Measurements from ENCODE around the gene CES1.
"Not testable (repeated sequence)": the region's sequence is repeated elsewhere in the genome, so short reads cannot be mapped to it uniquely, and the experiment has no call there.

Gene CES1
- total RNA-seq, result 0 to 0.39 (median 0) reads per million in 3 donors

- no peak within 1 kb of the TSS for H3K4me3 ChIP-seq (ENCODE audit: insufficient read depth, low read depth, low read length, poor library complexity, severe bottlenecking)
- H3K9me3 ChIP-seq (ENCODE audit: control insufficient read depth, low read length), result no peaks in the 10 kb centered on the region
- no peaks in the 10 kb centered on the region for H3K36me3 ChIP-seq (ENCODE audit: control insufficient read depth, insufficient read depth, low read length)
- no peaks in the 10 kb centered on the region for H3K27me3 ChIP-seq (replicated peaks; ENCODE audit: control insufficient read depth, insufficient read depth, low read length, poor library complexity, severe bottlenecking)
- H3K27ac ChIP-seq (ENCODE audit: insufficient read depth, low read length, poor library complexity, severe bottlenecking), result no peak within 1 kb of the TSS
- H3K4me1 ChIP-seq (ENCODE audit: control insufficient read depth, insufficient read depth, low read length, poor library complexity, severe bottlenecking), result no peaks in the 10 kb centered on the region
- DNase-seq, result no peak
These were observed at the start of gene CES1 for GRCh38 chr16:55832773-55833691. CES1 (minus strand) TSS chr16:55833096; CDS start chr16:55833055, 41 bp downstream.

DNA sequence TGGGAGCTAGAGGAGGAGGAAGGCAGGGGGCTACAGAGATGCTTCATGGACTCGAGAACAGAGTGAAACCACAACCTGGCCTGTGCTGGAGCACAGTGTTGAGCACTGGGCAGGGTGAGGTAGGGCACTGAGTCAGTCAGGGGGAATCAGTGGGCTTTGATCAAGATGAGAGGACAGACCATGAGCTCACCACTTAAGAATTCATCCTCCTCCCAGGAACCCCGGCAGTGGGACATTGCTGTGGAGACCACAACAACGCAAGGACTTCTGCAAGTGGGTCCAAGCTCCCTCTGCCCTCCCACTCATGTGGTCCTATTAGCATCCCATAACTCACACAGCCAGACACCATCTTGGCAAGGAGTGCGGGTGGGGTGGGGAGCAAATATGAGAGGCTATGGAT, 44.0 kb upstream of the CES1 start:
- H3K27me3 ChIP-seq (replicated peaks; ENCODE audit: control insufficient read depth, insufficient read depth, low read length, poor library complexity, severe bottlenecking), result no peaks in the 10 kb centered on the region
- H3K9me3 ChIP-seq (ENCODE audit: control insufficient read depth, low read length), result no peaks in the 10 kb centered on the region
- H3K36me3 ChIP-seq (ENCODE audit: control insufficient read depth, insufficient read depth, low read length), result no peaks in the 10 kb centered on the region
- no peak overlapping the region for H3K27ac ChIP-seq (ENCODE audit: insufficient read depth, low read length, poor library complexity, severe bottlenecking)
- H3K4me3 ChIP-seq (ENCODE audit: insufficient read depth, low read depth, low read length, poor library complexity, severe bottlenecking), result no peak overlapping the region
- no peaks in the 10 kb centered on the region for H3K4me1 ChIP-seq (ENCODE audit: control insufficient read depth, insufficient read depth, low read length, poor library complexity, severe bottlenecking)
- no peak for DNase-seq

- Histone ChIP-seq H3K4me3 (ENCODE audit: insufficient read depth, low read depth, low read length, poor library complexity, severe bottlenecking) (no peak within 1 kb of the TSS), H3K9me3 (ENCODE audit: control insufficient read depth, low read length) (no peaks in the 10 kb centered on the region), H3K36me3 (ENCODE audit: control insufficient read depth, insufficient read depth, low read length) (no peaks in the 10 kb centered on the region), H3K27me3 (replicated peaks; ENCODE audit: control insufficient read depth, insufficient read depth, low read length, poor library complexity, severe bottlenecking) (no peaks in the 10 kb centered on the region), H3K27ac (ENCODE audit: insufficient read depth, low read length, poor library complexity, severe bottlenecking) (no peak within 1 kb of the TSS), H3K4me1 (ENCODE audit: control insufficient read depth, insufficient read depth, low read length, poor library complexity, severe bottlenecking) (no peaks in the 10 kb centered on the region)
- DNase-seq, result no peak
These were observed 42.4 kb upstream of the CES1 start, which contains the start of gene CES5A for GRCh38 chr16:55875273-55875672. CES5A (minus strand) TSS chr16:55875373; CDS start chr16:55875221, 152 bp downstream.

DNA sequence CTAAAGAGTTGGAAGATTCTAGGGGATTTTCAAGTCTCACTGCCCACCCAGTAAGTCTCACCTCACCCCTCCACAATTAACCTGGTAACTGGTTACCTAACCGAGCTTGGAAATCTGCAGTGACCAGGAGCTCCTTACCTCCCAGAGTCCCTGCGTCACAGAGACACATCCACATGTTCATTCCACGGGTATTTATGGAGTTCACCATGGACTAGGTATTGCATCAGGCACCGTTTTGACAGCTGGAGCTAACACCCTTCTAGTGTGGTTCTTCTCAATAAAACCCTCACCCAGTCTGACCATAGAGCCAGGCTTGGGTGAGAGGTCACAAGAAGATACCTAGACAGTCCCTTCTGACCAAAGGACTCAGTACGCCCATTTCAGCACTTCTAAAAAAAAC, 40.2 kb upstream of the CES1 start:
- H3K27me3 ChIP-seq (replicated peaks; ENCODE audit: control insufficient read depth, insufficient read depth, low read length, poor library complexity, severe bottlenecking), result no peaks in the 10 kb centered on the region
- no peaks in the 10 kb centered on the region for H3K36me3 ChIP-seq (ENCODE audit: control insufficient read depth, insufficient read depth, low read length)
- no peaks in the 10 kb centered on the region for H3K9me3 ChIP-seq (ENCODE audit: control insufficient read depth, low read length)
- H3K4me3 ChIP-seq (ENCODE audit: insufficient read depth, low read depth, low read length, poor library complexity, severe bottlenecking), result no peak overlapping the region
- DNase-seq, result no peak
- no peaks in the 10 kb centered on the region for H3K4me1 ChIP-seq (ENCODE audit: control insufficient read depth, insufficient read depth, low read length, poor library complexity, severe bottlenecking)
- H3K27ac ChIP-seq (ENCODE audit: insufficient read depth, low read length, poor library complexity, severe bottlenecking), result no peak overlapping the region

- H3K4me1 ChIP-seq (ENCODE audit: control insufficient read depth, insufficient read depth, low read length, poor library complexity, severe bottlenecking), result no peaks in the 10 kb centered on the region
- no peak overlapping the region for H3K4me3 ChIP-seq (ENCODE audit: insufficient read depth, low read depth, low read length, poor library complexity, severe bottlenecking)
- H3K36me3 ChIP-seq (ENCODE audit: control insufficient read depth, insufficient read depth, low read length), result no peaks in the 10 kb centered on the region
- no peaks in the 10 kb centered on the region for H3K9me3 ChIP-seq (ENCODE audit: control insufficient read depth, low read length)
- DNase-seq, result no peak
- no peaks in the 10 kb centered on the region for H3K27me3 ChIP-seq (replicated peaks; ENCODE audit: control insufficient read depth, insufficient read depth, low read length, poor library complexity, severe bottlenecking)
- no peak overlapping the region for H3K27ac ChIP-seq (ENCODE audit: insufficient read depth, low read length, poor library complexity, severe bottlenecking)
These were observed 39.2 kb upstream of the CES1 start for GRCh38 chr16:55872130-55872529.

DNA sequence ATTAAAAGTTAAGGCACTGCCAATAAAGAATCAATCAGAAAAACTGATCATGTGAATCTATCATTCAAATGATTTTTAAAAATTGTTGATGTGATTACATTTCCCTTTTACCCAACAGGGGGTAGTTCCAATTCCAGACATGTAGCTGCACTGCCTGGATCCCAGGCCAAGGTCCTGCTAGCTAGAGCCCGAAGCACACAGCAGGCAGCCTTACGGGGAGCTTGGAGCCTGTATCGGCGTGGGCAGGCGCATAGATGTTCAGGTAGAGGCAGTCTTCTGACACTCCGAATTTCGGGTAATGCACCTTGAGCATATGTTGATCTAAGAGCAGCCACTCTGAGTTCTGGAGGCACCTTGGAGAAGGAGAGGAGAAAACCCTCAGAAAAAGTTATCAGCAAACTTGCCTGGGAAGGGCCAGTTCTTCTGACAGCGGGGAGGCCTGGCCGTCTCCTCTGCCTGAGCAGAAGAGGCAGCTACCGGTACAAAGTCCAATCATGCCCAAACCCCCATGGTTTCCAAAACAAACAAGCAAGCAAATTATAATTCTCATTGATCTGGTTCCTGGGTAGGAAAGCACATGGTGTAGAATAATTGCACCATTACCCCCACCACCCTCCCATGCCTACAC, 38.6 kb upstream of the CES1 start:
- Histone ChIP-seq H3K27me3 (replicated peaks; ENCODE audit: control insufficient read depth, insufficient read depth, low read length, poor library complexity, severe bottlenecking) (no peaks in the 10 kb centered on the region), H3K27ac (ENCODE audit: insufficient read depth, low read length, poor library complexity, severe bottlenecking) (no peak overlapping the region), H3K9me3 (ENCODE audit: control insufficient read depth, low read length) (no peaks in the 10 kb centered on the region), H3K36me3 (ENCODE audit: control insufficient read depth, insufficient read depth, low read length) (no peaks in the 10 kb centered on the region), H3K4me3 (ENCODE audit: insufficient read depth, low read depth, low read length, poor library complexity, severe bottlenecking) (no peak overlapping the region), H3K4me1 (ENCODE audit: control insufficient read depth, insufficient read depth, low read length, poor library complexity, severe bottlenecking) (no peaks in the 10 kb centered on the region)
- no peak for DNase-seq

DNA sequence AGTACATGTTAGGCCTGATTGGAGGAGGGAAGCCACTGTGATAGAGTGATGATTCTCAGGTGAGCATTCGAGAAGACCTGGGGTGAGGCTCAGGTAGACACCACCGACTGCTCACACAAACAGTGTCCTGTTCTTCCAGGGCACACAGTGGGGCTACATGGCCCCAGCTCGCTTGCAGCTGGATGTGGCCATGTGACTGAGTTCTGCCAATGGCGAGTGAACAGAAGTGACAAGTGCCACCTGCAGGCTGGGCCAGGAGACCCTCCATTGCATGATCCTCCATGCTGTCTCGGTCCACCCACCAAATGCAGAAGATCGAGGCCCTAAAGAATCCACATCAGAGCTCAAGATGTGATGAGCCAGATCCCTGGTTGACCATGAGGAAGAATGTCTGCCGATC, 36.1 kb upstream of the CES1 start:
- Histone ChIP-seq H3K9me3 (ENCODE audit: control insufficient read depth, low read length) (no peaks in the 10 kb centered on the region), H3K4me1 (ENCODE audit: control insufficient read depth, insufficient read depth, low read length, poor library complexity, severe bottlenecking) (no peaks in the 10 kb centered on the region), H3K27me3 (replicated peaks; ENCODE audit: control insufficient read depth, insufficient read depth, low read length, poor library complexity, severe bottlenecking) (no peaks in the 10 kb centered on the region), H3K27ac (ENCODE audit: insufficient read depth, low read length, poor library complexity, severe bottlenecking) (no peak overlapping the region), H3K36me3 (ENCODE audit: control insufficient read depth, insufficient read depth, low read length) (no peaks in the 10 kb centered on the region), H3K4me3 (ENCODE audit: insufficient read depth, low read depth, low read length, poor library complexity, severe bottlenecking) (no peak overlapping the region)
- no peak for DNase-seq

GRCh38 chr16:55868137-55868536, 35.2 kb upstream of the CES1 start:
- Histone ChIP-seq H3K27me3 (replicated peaks; ENCODE audit: control insufficient read depth, insufficient read depth, low read length, poor library complexity, severe bottlenecking) (no peaks in the 10 kb centered on the region), H3K4me1 (ENCODE audit: control insufficient read depth, insufficient read depth, low read length, poor library complexity, severe bottlenecking) (no peaks in the 10 kb centered on the region), H3K27ac (ENCODE audit: insufficient read depth, low read length, poor library complexity, severe bottlenecking) (no peak overlapping the region), H3K9me3 (ENCODE audit: control insufficient read depth, low read length) (no peaks in the 10 kb centered on the region), H3K4me3 (ENCODE audit: insufficient read depth, low read depth, low read length, poor library complexity, severe bottlenecking) (no peak overlapping the region), H3K36me3 (ENCODE audit: control insufficient read depth, insufficient read depth, low read length) (no peaks in the 10 kb centered on the region)
- no peak for DNase-seq

DNA sequence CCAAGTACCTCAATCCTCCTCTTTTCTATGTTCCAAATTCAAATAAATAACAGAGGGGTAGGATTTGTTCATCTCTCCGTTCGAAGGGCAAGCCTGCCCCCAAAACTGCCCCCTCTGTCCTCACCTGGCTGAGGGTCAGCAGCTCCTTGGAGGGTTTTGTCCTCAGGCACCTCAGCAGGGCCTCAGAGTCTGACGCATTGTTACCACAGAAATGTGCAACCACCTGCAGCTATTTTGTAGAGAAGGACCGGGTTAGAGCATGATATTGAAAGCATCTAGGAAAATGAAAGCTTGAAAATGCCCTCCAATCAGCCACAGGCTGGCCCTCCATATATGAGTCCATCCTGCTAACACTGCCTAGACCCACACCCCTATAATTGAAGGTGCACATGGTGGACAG, 28.4 kb upstream of the CES1 start:
- Histone ChIP-seq H3K4me1 (ENCODE audit: control insufficient read depth, insufficient read depth, low read length, poor library complexity, severe bottlenecking) (no peaks in the 10 kb centered on the region), H3K36me3 (ENCODE audit: control insufficient read depth, insufficient read depth, low read length) (no peaks in the 10 kb centered on the region), H3K9me3 (ENCODE audit: control insufficient read depth, low read length) (no peaks in the 10 kb centered on the region), H3K27me3 (replicated peaks; ENCODE audit: control insufficient read depth, insufficient read depth, low read length, poor library complexity, severe bottlenecking) (peaks cover 3% of the 10 kb centered on the region), H3K27ac (ENCODE audit: insufficient read depth, low read length, poor library complexity, severe bottlenecking) (no peak overlapping the region), H3K4me3 (ENCODE audit: insufficient read depth, low read depth, low read length, poor library complexity, severe bottlenecking) (no peak overlapping the region)
- no peak for DNase-seq

DNA sequence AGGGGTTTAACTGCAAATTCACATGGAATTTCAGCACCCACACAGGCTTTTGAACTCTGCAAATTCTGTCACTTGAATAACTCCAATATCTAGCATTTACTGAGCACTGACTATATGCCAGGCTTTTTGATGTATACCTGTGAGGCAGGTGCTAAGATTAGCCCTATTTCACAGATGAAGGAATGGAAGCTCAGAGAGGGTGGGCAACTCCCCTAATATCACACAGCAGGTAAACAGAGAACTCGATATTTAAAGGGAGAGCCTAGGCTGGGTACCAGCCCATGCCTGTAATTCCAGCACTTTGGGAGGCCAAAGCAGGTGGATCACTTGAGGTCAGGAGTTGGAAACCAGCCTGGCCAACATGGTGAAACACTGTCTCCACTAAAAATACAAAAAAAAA, 24.8 kb upstream of the CES1 start:
- not testable (repeated sequence) for H3K27ac ChIP-seq (ENCODE audit: insufficient read depth, low read length, poor library complexity, severe bottlenecking); H3K4me3 ChIP-seq (ENCODE audit: insufficient read depth, low read depth, low read length, poor library complexity, severe bottlenecking); H3K27me3 ChIP-seq (replicated peaks; ENCODE audit: control insufficient read depth, insufficient read depth, low read length, poor library complexity, severe bottlenecking); H3K9me3 ChIP-seq (ENCODE audit: control insufficient read depth, low read length); H3K36me3 ChIP-seq (ENCODE audit: control insufficient read depth, insufficient read depth, low read length); H3K4me1 ChIP-seq (ENCODE audit: control insufficient read depth, insufficient read depth, low read length, poor library complexity, severe bottlenecking); DNase-seq

All from effector memory CD4-positive, alpha-beta T cell (primary cell).